Activated effector memory CD4-positive, alpha-beta T cell treated with Interleukin-2 at 50 U/mL for 16 hours (primary cell): ENCODE data around the gene FUOM.

Experiments used
- DNase-seq: peaks from one replicate; pipeline ENCODE4 v3.0.0-alpha.2; 2020

The FUOM gene, protein sequence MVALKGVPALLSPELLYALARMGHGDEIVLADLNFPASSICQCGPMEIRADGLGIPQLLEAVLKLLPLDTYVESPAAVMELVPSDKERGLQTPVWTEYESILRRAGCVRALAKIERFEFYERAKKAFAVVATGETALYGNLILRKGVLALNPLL

GRCh38 chr10:133357285-133358161 is at the start of gene FUOM:
TSS of gene FUOM (minus strand) at chr10:133358019. CDS start at chr10:133358007, 12 bp downstream.
- DNase-seq: peak; percentile 62

- no peak for DNase-seq
Observed at GRCh38 chr10:133405844-133406527, 48.2 kb upstream of the FUOM start.

- DNase-seq: no peak
Observed at GRCh38 chr10:133405272-133405671, 47.5 kb upstream of the FUOM start.

DNA sequence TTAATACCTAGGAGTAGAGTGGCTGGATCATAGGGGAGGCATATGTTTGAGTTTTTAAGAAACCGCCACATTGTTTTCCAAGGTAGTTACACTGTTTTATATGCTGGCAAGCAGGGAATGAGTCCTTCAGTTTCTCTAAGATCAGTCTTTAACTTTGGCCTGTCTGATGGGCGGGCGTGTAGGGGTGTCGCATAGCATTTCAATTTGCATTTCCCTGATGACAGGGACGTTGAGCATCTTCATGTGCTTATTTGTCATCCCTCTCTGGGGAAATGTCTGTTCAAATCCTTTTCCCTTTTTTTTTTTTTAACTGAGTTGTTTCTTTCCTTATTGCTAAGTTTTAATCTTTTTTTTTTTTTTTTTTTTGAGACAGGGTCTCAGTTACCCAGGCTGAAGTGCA is 46.0 kb upstream of the FUOM start:
- no peak for DNase-seq

GRCh38 chr10:133403359-133403758 is 45.5 kb upstream of the FUOM start:
- no peak for DNase-seq

DNA sequence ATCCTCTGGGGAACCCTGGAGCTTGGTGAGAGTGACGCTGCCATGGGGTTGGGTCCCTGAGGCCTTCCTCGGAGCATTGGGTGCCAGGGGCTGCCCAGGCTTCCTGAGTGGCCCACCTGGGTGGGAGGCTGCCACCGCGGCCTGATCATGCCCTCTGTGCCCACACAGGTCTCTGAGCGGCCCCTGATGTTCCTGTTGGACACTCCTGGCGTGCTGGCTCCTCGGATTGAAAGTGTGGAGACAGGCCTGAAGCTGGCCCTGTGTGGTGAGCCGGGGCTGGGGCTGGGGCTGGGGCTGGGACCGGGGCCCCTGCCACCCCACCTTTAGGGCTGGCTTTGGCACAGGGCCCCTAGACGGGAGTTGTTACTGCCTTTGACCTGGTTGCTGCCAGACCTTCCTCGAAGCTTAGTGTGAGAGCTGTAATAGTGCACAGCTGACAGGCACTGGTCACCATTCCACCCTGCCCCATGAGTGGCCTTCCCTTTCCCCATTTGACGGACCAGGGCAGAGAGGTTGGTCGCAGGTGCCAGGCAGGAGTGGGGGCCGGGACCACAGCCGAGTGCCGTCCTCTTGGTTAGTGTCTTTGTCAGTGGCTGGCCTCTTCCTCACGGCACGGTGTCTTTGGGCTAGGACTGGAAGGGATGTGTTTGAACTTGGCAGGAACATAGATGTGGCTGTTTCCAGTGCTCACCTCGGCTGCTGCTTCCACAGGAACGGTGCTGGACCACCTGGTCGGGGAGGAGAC is 44.3 kb upstream of the FUOM start:
- DNase-seq: no peak

- DNase-seq: no peak
Observed at GRCh38 chr10:133401500-133401899, 43.7 kb upstream of the FUOM start.

GRCh38 chr10:133400624-133401424 is 43.0 kb upstream of the FUOM start:
- no peak for DNase-seq

- no peak for DNase-seq
Observed at GRCh38 chr10:133399123-133399601, 41.3 kb upstream of the FUOM start.

DNA sequence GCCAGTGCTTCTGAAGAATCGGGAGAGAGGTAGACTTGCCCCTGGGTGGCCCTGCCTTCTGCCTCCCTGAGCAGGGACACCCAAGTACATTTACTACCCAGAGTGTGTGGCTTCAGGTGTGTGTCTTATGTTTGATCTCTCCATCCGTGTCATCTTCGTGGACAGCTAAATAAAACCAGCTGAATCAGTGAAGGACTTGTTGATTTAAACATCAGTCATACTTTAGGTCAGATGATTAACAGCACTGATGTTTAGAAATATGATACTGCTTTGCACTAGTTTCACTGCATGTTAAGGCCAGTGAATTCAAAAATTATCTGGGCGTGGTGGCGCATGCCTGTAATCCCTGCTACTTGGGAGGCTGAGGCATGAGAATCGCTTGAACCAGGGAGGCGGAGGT is 40.1 kb upstream of the FUOM start:
- no peak for DNase-seq

DNA sequence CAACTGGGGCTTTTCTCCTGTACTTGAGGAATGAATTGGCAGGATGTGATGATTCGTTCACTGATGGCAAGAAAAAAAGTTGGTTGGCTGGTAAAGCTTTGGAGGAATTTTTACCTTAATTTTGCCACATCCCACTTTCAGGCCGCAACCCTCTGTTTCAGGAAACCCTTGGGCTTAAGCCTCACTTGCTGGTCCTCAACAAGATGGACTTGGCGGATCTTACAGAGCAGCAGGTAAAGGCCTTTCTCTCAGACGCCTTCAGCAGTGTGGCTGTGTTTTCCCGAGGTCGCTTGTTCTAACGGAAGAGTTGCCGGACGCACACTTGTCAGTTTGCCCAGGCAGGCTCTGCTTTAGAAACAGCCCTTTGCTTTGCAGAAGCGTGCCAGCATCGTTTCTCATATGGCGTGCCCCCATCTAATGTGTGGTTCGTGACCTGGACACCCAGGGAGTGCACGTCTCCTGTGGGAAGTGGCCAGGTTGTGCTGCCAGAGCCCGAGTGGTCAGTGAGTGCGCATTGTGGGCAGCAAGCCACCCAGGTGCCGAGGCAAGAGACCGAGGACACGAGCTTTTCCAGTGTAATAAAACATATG is 38.3 kb upstream of the FUOM start:
- DNase-seq: no peak

DNA sequence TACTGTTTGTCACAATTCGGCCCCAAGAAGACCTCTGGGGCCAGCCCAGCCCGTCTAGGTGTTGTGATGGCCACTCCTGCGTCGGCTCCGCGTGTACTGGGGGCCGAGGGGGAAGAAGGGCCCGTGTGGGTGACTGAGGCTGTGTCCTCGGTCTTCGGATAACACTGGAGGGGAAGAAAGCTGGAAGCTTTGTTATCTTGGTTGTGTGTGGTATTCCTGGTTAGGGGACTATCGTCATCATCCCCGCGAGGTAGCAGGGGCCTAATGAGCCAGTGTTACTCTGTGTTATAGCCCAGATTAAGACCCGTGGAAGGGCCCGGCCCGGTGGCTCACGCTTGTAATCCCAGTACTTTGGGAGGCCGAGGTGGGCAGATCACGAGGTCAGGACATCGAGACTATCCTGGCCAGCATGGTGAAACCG is 37.0 kb upstream of the FUOM start:
- no peak for DNase-seq

- peak; percentile 91 for DNase-seq
Observed at GRCh38 chr10:133394064-133394663, 36.3 kb upstream of the FUOM start, which contains the start of gene MTG1. TSS of gene MTG1 (plus strand) at chr10:133394157. CDS start at chr10:133394221, 64 bp downstream.

- no peak for DNase-seq
Observed at GRCh38 chr10:133393401-133394063, 35.7 kb upstream of the FUOM start.

DNA sequence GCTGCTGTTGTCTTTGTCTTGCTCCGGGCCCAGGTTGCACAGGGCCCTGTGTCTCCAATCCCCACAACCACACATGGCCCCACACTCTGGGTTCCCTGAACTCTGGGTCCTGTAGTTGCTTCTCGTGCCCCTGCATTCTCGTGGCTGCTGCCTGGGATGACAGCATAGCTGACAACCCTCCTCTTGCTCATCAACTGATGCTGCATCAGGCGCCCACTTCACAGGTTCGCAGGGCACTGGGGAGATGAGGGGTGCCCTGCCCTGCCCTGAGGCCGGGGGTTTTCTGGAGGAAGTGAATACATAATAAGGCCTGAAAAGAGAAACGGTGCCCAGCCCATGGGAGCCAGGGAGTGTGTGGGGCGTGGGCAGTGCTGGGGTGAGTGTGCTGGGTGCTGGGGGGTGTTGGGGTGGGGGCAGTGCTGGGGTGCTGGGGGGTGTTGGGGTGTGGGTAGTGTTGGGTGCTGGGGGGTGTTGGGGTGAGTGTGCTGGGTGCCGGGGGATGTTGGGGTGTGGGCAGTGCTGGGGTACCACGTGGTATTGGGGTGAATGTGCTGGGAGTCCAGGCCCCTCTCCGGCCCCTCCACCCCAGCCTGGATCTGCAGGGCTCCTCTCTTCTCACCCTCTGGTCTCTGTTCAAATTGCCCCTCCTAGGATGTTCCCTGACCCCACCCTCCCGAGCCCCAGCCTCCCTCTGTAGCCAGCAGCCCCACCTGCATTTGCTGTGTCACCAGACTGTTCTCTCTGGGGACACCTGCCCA is 34.1 kb upstream of the FUOM start:
- no peak for DNase-seq

DNA sequence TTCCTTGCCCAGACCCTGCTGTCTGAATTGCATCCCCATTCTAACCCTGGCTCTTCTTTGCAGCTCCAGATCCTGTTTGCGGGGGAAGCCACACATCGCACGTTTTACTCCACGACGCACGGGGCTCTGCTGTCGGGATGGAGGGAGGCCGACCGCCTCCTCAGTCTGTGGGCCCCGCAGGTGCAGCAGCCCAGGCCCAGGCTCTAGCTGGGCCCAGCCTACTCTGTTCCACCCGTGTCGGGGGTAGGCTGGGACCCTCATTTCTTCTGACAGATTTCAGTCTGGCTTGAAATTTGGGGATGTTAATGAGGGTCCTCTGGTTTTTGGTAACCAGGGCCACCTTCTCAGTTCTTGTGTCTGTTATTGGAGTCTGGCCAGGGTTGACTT is 33.4 kb upstream of the FUOM start:
- DNase-seq: no peak

DNA sequence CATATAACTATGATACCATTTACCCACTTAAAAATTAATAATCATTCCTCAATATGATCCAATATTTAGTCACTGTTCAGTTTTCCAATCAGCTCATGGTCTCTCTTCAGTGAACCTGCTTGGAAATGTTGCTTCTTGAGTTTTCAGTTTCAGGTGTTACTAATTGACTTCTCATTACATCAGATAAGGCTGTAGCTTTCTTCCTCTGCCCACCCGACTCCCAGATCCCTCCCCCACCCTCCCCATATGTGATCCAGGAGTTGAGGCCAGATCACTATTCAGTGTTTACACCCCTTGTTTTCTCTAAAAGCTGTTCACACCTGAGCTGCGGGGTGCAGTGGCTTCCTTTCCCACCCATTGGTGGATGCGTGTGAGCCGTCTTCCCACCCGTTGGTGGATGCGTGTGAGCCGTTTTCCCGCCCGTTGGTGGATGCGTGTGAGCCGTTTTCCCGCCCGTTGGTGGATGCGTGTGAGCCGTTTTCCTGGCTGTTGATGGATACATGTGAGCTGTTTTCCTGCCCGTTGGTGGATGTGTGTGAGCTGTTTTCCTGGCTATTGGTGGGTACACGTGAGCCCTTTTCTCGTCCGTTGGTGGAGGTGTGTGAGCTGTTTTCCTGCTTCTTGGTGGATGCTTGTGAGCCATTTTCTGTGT is 32.9 kb upstream of the FUOM start:
- no peak for DNase-seq

DNA sequence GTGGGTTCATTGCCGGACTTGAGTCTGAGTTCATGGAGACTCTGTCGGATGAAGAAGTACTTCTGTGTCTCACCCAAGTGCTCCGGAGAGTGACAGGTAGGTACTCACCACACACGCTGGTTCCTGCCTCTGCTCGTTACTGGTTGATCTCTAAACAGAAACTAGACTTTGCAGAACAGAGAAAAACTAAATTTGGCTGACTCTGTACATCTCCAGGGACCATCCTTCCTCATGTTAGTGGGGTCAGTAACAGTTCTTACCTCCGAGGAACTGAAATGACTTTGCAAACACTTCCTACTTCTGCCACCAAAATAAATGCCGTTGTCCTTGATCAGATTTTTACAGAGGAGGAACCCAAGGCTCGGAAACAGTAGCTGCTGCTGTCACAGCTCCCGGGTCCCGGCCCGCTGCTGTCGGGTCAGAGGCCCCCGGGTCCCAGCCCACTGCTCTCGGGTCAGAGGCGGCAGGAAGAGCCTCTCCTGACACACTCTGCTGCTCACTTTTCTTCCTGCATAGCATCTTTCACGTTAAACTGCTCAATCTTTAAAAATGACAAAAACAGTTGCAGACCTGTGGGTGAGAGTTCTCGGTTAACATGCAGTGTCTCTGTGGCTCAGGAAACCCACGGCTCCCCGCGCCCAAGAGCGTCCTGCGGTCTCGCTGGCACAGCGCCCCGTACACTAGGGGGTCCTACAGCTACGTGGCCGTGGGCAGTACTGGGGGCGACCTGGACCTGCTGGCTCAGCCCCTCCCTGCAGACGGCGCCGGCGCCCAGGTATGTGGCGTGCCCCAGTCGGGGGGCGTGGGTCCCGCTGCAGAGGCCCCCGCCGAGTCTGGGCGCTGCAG is 31.4 kb upstream of the FUOM start:
- DNase-seq: peak; percentile 27
